Endothelial cell (in vitro differentiated cells): ENCODE results near the gene DRAM1. TPM values are rescaled to one million over a fixed set of nuclear protein-coding genes. Genes with fewer than 3 reads are reported as not detected.

ENCODE experiments used
- DNase-seq: peaks from one replicate; pipeline ENCODE4 v3.0.0; 2021; ENCODE audit warnings: low spot score
- H3K27ac Mint-ChIP-seq: one replicate; pipeline ENCODE4 v1.8.0; 2021; ENCODE audit warnings: mixed read lengths, inconsistent platforms; ENCODE audit not compliant: unreplicated experiment
- H3K27me3 Mint-ChIP-seq: one replicate; pipeline ENCODE4 v1.8.0; 2021; ENCODE audit warnings: mild to moderate bottlenecking, moderate library complexity, mixed read lengths, inconsistent platforms; ENCODE audit not compliant: unreplicated experiment
- H3K36me3 Mint-ChIP-seq: one replicate; pipeline ENCODE4 v1.8.0; 2021; ENCODE audit warnings: mild to moderate bottlenecking, low read depth, mixed read lengths, inconsistent platforms; ENCODE audit not compliant: unreplicated experiment
- H3K4me1 Mint-ChIP-seq: one replicate; pipeline ENCODE4 v1.8.0; 2021; ENCODE audit warnings: mild to moderate bottlenecking, mixed read lengths, inconsistent platforms; ENCODE audit not compliant: unreplicated experiment
- H3K4me3 Mint-ChIP-seq: one replicate; pipeline ENCODE4 v1.8.0; 2021; ENCODE audit warnings: mild to moderate bottlenecking, mixed read lengths, inconsistent platforms; ENCODE audit not compliant: unreplicated experiment
- H3K9me3 Mint-ChIP-seq: one replicate; pipeline ENCODE4 v1.8.0; 2021; ENCODE audit warnings: mixed read lengths, inconsistent platforms; ENCODE audit not compliant: unreplicated experiment
- CTCF ChIP-seq: fragments of 200-600 bp; sonication (generic); IDR thresholded peaks from one replicate; pipeline ENCODE4 v1.5.0; 2021; ENCODE audit warnings: antibody characterized with exemption; ENCODE audit not compliant: unreplicated experiment
- total RNA-seq: library from RNA; stranded (reverse); fragmentation: NEBNext Ultra II Directional; extraction: Animal tissue kit (Norgen Biotek cat#: 25700); gene quantifications from one replicate; pipeline ENCODE4 v1.2.1, GENCODE V29; 2021; ENCODE audit not compliant: unreplicated experiment

DRAM1 gene
- total RNA-seq, 1 donor from 2014 or later: 26.9 TPM

- Mint-ChIP-seq H3K4me3 (no peak overlapping the region), H3K27me3 (no peaks in the 10 kb centered on the region)
- no peak for TF ChIP-seq CTCF
Observed at GRCh38 chr12:101954676-101955075, 77.3 kb downstream of the DRAM1 start.

GRCh38 chr12:101957252-101957959 lies 80.0 kb downstream of the DRAM1 start:
- no peaks in the 10 kb centered on the region for H3K36me3 Mint-ChIP-seq
- no peak for TF ChIP-seq CTCF
- H3K9me3 Mint-ChIP-seq: no peaks in the 10 kb centered on the region
- no peak overlapping the region for H3K4me3 Mint-ChIP-seq
- no peak for DNase-seq
- H3K27me3 Mint-ChIP-seq: no peaks in the 10 kb centered on the region
- no peak overlapping the region for H3K27ac Mint-ChIP-seq
- H3K4me1 Mint-ChIP-seq: no peaks in the 10 kb centered on the region

More at GRCh38 chr12:101954676-101955075, 77.3 kb downstream of the DRAM1 start:
- Mint-ChIP-seq H3K9me3 (no peaks in the 10 kb centered on the region), H3K36me3 (no peaks in the 10 kb centered on the region), H3K27ac (no peak overlapping the region), H3K4me1 (no peaks in the 10 kb centered on the region)
- no peak for DNase-seq

GRCh38 chr12:101959607-101960006 lies 82.2 kb downstream of the DRAM1 start:
- no peaks in the 10 kb centered on the region for H3K4me1 Mint-ChIP-seq
- no peak for TF ChIP-seq CTCF

GRCh38 chr12:101962486-101962885 lies 85.1 kb downstream of the DRAM1 start:
- H3K36me3 Mint-ChIP-seq: no peaks in the 10 kb centered on the region
- H3K4me1 Mint-ChIP-seq: no peaks in the 10 kb centered on the region
- H3K4me3 Mint-ChIP-seq: no peak overlapping the region
- H3K9me3 Mint-ChIP-seq: no peaks in the 10 kb centered on the region
- H3K27ac Mint-ChIP-seq: no peak overlapping the region
- DNase-seq: no peak
- no peaks in the 10 kb centered on the region for H3K27me3 Mint-ChIP-seq
- no peak for TF ChIP-seq CTCF

More at GRCh38 chr12:101959607-101960006, 82.2 kb downstream of the DRAM1 start:
- H3K27me3 Mint-ChIP-seq: no peaks in the 10 kb centered on the region
- no peak overlapping the region for H3K27ac Mint-ChIP-seq
- H3K36me3 Mint-ChIP-seq: no peaks in the 10 kb centered on the region
- no peak overlapping the region for H3K4me3 Mint-ChIP-seq
- no peaks in the 10 kb centered on the region for H3K9me3 Mint-ChIP-seq
- no peak for DNase-seq

- Mint-ChIP-seq H3K4me3 (no peak overlapping the region), H3K4me1 (no peaks in the 10 kb centered on the region), H3K36me3 (no peaks in the 10 kb centered on the region), H3K27me3 (no peaks in the 10 kb centered on the region), H3K27ac (no peak overlapping the region), H3K9me3 (no peaks in the 10 kb centered on the region)
- DNase-seq: no peak
- no peak for TF ChIP-seq CTCF
Observed at GRCh38 chr12:101963697-101964096, 86.3 kb downstream of the DRAM1 start.
